Ectodermal cell (in vitro differentiated cells): ENCODE data around the gene NT5DC4.
"Not testable (repeated sequence)": the region's sequence is repeated elsewhere in the genome, so short reads cannot be mapped to it uniquely, and the experiment has no call there.

Experiments used
- H3K27ac ChIP-seq: 2 replicates; pipeline ENCODE4 v1.7.0; 2013; ENCODE audit warnings: mild to moderate bottlenecking, low read depth, low read length; ENCODE audit not compliant: insufficient read depth, poor library complexity, severe bottlenecking
- H3K27me3 ChIP-seq: 2 replicates; pipeline ENCODE4 v1.7.0; 2013; ENCODE audit warnings: mild to moderate bottlenecking, low read length; ENCODE audit not compliant: insufficient read depth, control insufficient read depth, poor library complexity, severe bottlenecking
- H3K36me3 ChIP-seq: one replicate; pipeline ENCODE4 v1.7.0; 2013; ENCODE audit warnings: low read length; ENCODE audit not compliant: control insufficient read depth, insufficient read depth
- H3K4me1 ChIP-seq: one replicate; pipeline ENCODE4 v1.7.0; 2013; ENCODE audit warnings: low read length; ENCODE audit not compliant: control insufficient read depth, insufficient read depth
- H3K4me3 ChIP-seq: 2 replicates; pipeline ENCODE4 v1.7.0; 2013; ENCODE audit warnings: low read depth, low read length, control low read depth; ENCODE audit not compliant: insufficient read depth
- H3K9me3 ChIP-seq: 2 replicates; pipeline ENCODE4 v1.7.0; 2013; ENCODE audit warnings: mild to moderate bottlenecking, low read length, moderate library complexity; ENCODE audit not compliant: control insufficient read depth
- WGBS, 2 experiments: methylation state at CpG; one replicate each; pipeline ENCODE4 v1.1.7; 2013; ENCODE audit warnings: missing lambda C conversion rate in 2 of 2; 5-methylcytosine and 5-hydroxymethylcytosine counted together

NT5DC4 gene

GRCh38 chr2:112712903-112713584, 7.8 kb upstream of the NT5DC4 start:
- WGBS, 2 experiments: 88 to 91% methylated on average over 17 of the region's 17 CpGs
- no peaks in the 10 kb centered on the region for H3K9me3 ChIP-seq
- H3K4me3 ChIP-seq: no peak overlapping the region
- H3K27ac ChIP-seq: no peak overlapping the region
- H3K4me1 ChIP-seq: no peaks in the 10 kb centered on the region
- no peaks in the 10 kb centered on the region for H3K27me3 ChIP-seq
- H3K36me3 ChIP-seq: no peaks in the 10 kb centered on the region

- Histone ChIP-seq H3K9me3 (no peaks in the 10 kb centered on the region), H3K27me3 (no peaks in the 10 kb centered on the region), H3K36me3 (no peaks in the 10 kb centered on the region), H3K4me1 (no peaks in the 10 kb centered on the region), H3K4me3 (no peak overlapping the region), H3K27ac (no peak overlapping the region)
- whole genome bisulfite sequencing, 2 experiments: 87 to 91% methylated on average over 7 of the region's 7 CpGs
Measured at GRCh38 chr2:112713585-112713925, 7.3 kb upstream of the NT5DC4 start.

GRCh38 chr2:112713926-112714325, 6.9 kb upstream of the NT5DC4 start:
- Histone ChIP-seq H3K27ac (no peak overlapping the region), H3K4me3 (no peak overlapping the region), H3K4me1 (no peaks in the 10 kb centered on the region), H3K27me3 (no peaks in the 10 kb centered on the region), H3K36me3 (no peaks in the 10 kb centered on the region), H3K9me3 (no peaks in the 10 kb centered on the region)
- 82 to 88% methylated on average over 6 to 7 of the region's 7 CpGs for WGBS, 2 experiments

- Histone ChIP-seq H3K9me3 (no peaks in the 10 kb centered on the region), H3K4me3 (no peak overlapping the region), H3K4me1 (no peaks in the 10 kb centered on the region), H3K27me3 (no peaks in the 10 kb centered on the region), H3K36me3 (no peaks in the 10 kb centered on the region), H3K27ac (no peak overlapping the region)
- 90 to 93% methylated on average over 4 of the region's 4 CpGs for WGBS, 2 experiments
Measured at GRCh38 chr2:112714331-112714730, 6.5 kb upstream of the NT5DC4 start.

GRCh38 chr2:112714836-112715631, 5.8 kb upstream of the NT5DC4 start:
- Histone ChIP-seq H3K36me3 (no peaks in the 10 kb centered on the region), H3K27ac (no peak overlapping the region), H3K4me3 (no peak overlapping the region), H3K4me1 (no peaks in the 10 kb centered on the region), H3K27me3 (no peaks in the 10 kb centered on the region), H3K9me3 (no peaks in the 10 kb centered on the region)
- WGBS, 2 experiments: 93 to 94% methylated on average over 7 of the region's 7 CpGs

GRCh38 chr2:112716094-112716493, 4.7 kb upstream of the NT5DC4 start:
- H3K4me1 ChIP-seq, H3K27me3 ChIP-seq, H3K4me3 ChIP-seq, H3K27ac ChIP-seq, H3K36me3 ChIP-seq, H3K9me3 ChIP-seq: not testable (repeated sequence)
- WGBS, 2 experiments: no CpG with 5 or more reads among the region's 1 CpG

GRCh38 chr2:112716826-112717352, 3.9 kb upstream of the NT5DC4 start:
- H3K4me3 ChIP-seq, H3K9me3 ChIP-seq, H3K36me3 ChIP-seq, H3K27ac ChIP-seq, H3K27me3 ChIP-seq, H3K4me1 ChIP-seq: not testable (repeated sequence)
- WGBS, 2 experiments: 83 to 100% methylated on average over 1 of the region's 5 CpGs

GRCh38 chr2:112718863-112719370, 1.9 kb upstream of the NT5DC4 start:
- Histone ChIP-seq H3K4me1 (no peaks in the 10 kb centered on the region), H3K36me3 (no peaks in the 10 kb centered on the region), H3K27ac (no peak overlapping the region), H3K4me3 (no peak overlapping the region), H3K27me3 (no peaks in the 10 kb centered on the region), H3K9me3 (no peaks in the 10 kb centered on the region)
- WGBS, 2 experiments: 90 to 91% methylated on average over 12 of the region's 12 CpGs

- Histone ChIP-seq H3K27ac (no peak overlapping the region), H3K36me3 (no peaks in the 10 kb centered on the region), H3K4me3 (no peak overlapping the region), H3K27me3 (no peaks in the 10 kb centered on the region), H3K9me3 (no peaks in the 10 kb centered on the region), H3K4me1 (no peaks in the 10 kb centered on the region)
- 89 to 91% methylated on average over 23 of the region's 23 CpGs for WGBS, 2 experiments
Measured at GRCh38 chr2:112721819-112722522, 1.2 kb downstream of the NT5DC4 start.
